Vagina (tissue), 2 donors: ENCODE results near the gene MYCBPAP. TPM values are rescaled to one million over a fixed set of nuclear protein-coding genes. Genes with fewer than 3 reads are reported as not detected.

Source experiments
- DNase-seq, 2 donors: peaks; one replicate each; pipeline ENCODE4 v3.0.0-alpha.2; 2017; ENCODE audit errors: extremely low spot score in 2 of 2
- H3K27ac ChIP-seq: fragments of 200-600 bp; sonication (generic); one replicate; pipeline ENCODE4 v1.5.1; 2019
- H3K27me3 ChIP-seq: fragments of 200-600 bp; sonication (generic); one replicate; pipeline ENCODE4 v1.5.1; 2019
- H3K36me3 ChIP-seq, 2 donors: fragments of 200-600 bp; sonication (generic); one replicate each; pipeline ENCODE4 v1.5.1; 2017 to 2019
- H3K4me1 ChIP-seq: fragments of 200-600 bp; sonication (generic); one replicate; pipeline ENCODE4 v1.5.1; 2019
- H3K4me3 ChIP-seq, 2 donors: fragments of 200-600 bp; sonication (generic); 1 replicate in 1 of 2; 2 replicates in 1 of 2; pipeline ENCODE4 v1.5.1; 2016 to 2019
- H3K9me3 ChIP-seq: fragments of 200-600 bp; sonication (generic); one replicate; pipeline ENCODE4 v1.5.1; 2019
- CTCF ChIP-seq, 3 experiments: fragments of 450-650 bp in 2 of 3; fragments of 200-600 bp in 1 of 3; sonication (generic) in 1 of 3; IDR thresholded peaks; one replicate each; pipeline ENCODE4 v1.5.1; 2017 to 2019; ENCODE audit warnings: antibody characterized with exemption in 3 of 3, mild to moderate bottlenecking in 2 of 3, moderate library complexity in 2 of 3
- POLR2A ChIP-seq, 2 donors: fragments of 450-650 bp; IDR thresholded peaks; one replicate each; pipeline ENCODE4 v1.6.1; 2017; ENCODE audit warnings: antibody characterized with exemption in 2 of 2, mild to moderate bottlenecking in 2 of 2, moderate library complexity in 2 of 2
- POLR2AphosphoS5 ChIP-seq, 2 donors: sonication (generic); formaldehyde crosslinking; IDR thresholded peaks; one replicate each; pipeline ENCODE4 v1.9.0; 2017; ENCODE audit warnings: antibody characterized with exemption in 2 of 2, mild to moderate bottlenecking in 2 of 2, low read depth in 1 of 2; ENCODE audit not compliant: insufficient read depth in 1 of 2
- intact Hi-C: fragments of 100-400 bp; cut with DNase I; formaldehyde crosslinking; loops from one replicate; pipeline ENCODE4 v1.15.1; 2023
- total RNA-seq: library from RNA; depleted of rRNA; stranded (reverse); fragments of >200 nt; gene quantifications from one replicate; pipeline ENCODE4 v1.2.3, GENCODE V29; 2016

The MYCBPAP gene
- total RNA-seq, 1 donor from 2014 or later = not detected

- no peak for TF ChIP-seq CTCF (IDR thresholded peaks at IDR 0.05)
- no peak for TF ChIP-seq POLR2A (IDR thresholded peaks at IDR 0.05)
- TF ChIP-seq POLR2AphosphoS5 (IDR thresholded peaks at IDR 0.05; ENCODE audit: insufficient read depth in 1 of 2, low read depth in 1 of 2) = no peak
- no peak for DNase-seq
- Histone ChIP-seq H3K4me3 (peak overlapping the region; percentile 55 to 79), H3K27ac (peak overlapping the region; percentile 92), H3K9me3 (no peaks in the 10 kb centered on the region), H3K36me3 (no peaks in the 10 kb centered on the region), H3K27me3 (no peaks in the 10 kb centered on the region), H3K4me1 (peaks cover 60% of the 10 kb centered on the region)
- intact Hi-C loops = no loop called here
Observed at GRCh38 chr17:50558941-50559614, 50.8 kb downstream of the MYCBPAP start.

GRCh38 chr17:50559674-50560184 is 51.5 kb downstream of the MYCBPAP start:
- peaks cover 63% of the 10 kb centered on the region for H3K4me1 ChIP-seq
- no peak for DNase-seq
- H3K27ac ChIP-seq = peak overlapping the region; percentile 92

GRCh38 chr17:50560185-50560824 is 52.1 kb downstream of the MYCBPAP start, which contains the start of gene CACNA1G:
CACNA1G (plus strand) TSS chr17:50560715; CDS start chr17:50561460, 745 bp downstream.
- intact Hi-C loops = no loop called here
- DNase-seq = peak in 1 of 2 donors; percentile 96
- Histone ChIP-seq H3K36me3 (no peaks in the 10 kb centered on the region), H3K27me3 (no peaks in the 10 kb centered on the region), H3K9me3 (no peaks in the 10 kb centered on the region), H3K4me1 (peaks cover 69% of the 10 kb centered on the region), H3K27ac (peak within 1 kb of the TSS; percentile 92), H3K4me3 (peak within 1 kb of the TSS; percentile 55 to 79)
- TF ChIP-seq CTCF (IDR thresholded peaks at IDR 0.05) = no peak
- peak in 1 of 2 donors; percentile 68 for TF ChIP-seq POLR2AphosphoS5 (IDR thresholded peaks at IDR 0.05; ENCODE audit: insufficient read depth in 1 of 2, low read depth in 1 of 2)
- peak in 1 of 2 donors; percentile 83 for TF ChIP-seq POLR2A (IDR thresholded peaks at IDR 0.05)

More at GRCh38 chr17:50559674-50560184, 51.5 kb downstream of the MYCBPAP start:
- TF ChIP-seq CTCF (IDR thresholded peaks at IDR 0.05) (no peak), POLR2A (IDR thresholded peaks at IDR 0.05) (no peak), POLR2AphosphoS5 (IDR thresholded peaks at IDR 0.05; ENCODE audit: insufficient read depth in 1 of 2, low read depth in 1 of 2) (peak in 1 of 2 donors; percentile 39)
- peak overlapping the region; percentile 55 to 79 for H3K4me3 ChIP-seq
- H3K36me3 ChIP-seq = no peaks in the 10 kb centered on the region
- intact Hi-C loops = no loop called here
- H3K9me3 ChIP-seq = no peaks in the 10 kb centered on the region
- H3K27me3 ChIP-seq = no peaks in the 10 kb centered on the region

GRCh38 chr17:50560931-50561745 is 52.9 kb downstream of the MYCBPAP start:
- Histone ChIP-seq H3K36me3 (no peaks in the 10 kb centered on the region), H3K9me3 (no peaks in the 10 kb centered on the region), H3K4me1 (peaks cover 77% of the 10 kb centered on the region), H3K4me3 (peak overlapping the region; percentile 55 to 79), H3K27ac (peak overlapping the region; percentile 92), H3K27me3 (no peaks in the 10 kb centered on the region)
- TF ChIP-seq CTCF (IDR thresholded peaks at IDR 0.05) (no peak), POLR2A (IDR thresholded peaks at IDR 0.05) (no peak), POLR2AphosphoS5 (IDR thresholded peaks at IDR 0.05; ENCODE audit: insufficient read depth in 1 of 2, low read depth in 1 of 2) (no peak)
- intact Hi-C loops = no loop called here
- no peak for DNase-seq
